Urinary bladder (tissue), 4 donors: Measurements from ENCODE around the gene ATP8A2. TPM values are rescaled to one million over a fixed set of nuclear protein-coding genes. Genes with fewer than 3 reads are reported as not detected.

ENCODE experiments used
- DNase-seq: peaks from one replicate; pipeline ENCODE4 v3.0.0-alpha.2; 2015; ENCODE audit errors: extremely low spot score
- H3K27ac ChIP-seq: one replicate; pipeline ENCODE4 v1.5.1; 2013; ENCODE audit warnings: low read depth, mild to moderate bottlenecking, moderate library complexity
- H3K36me3 ChIP-seq: one replicate; pipeline ENCODE4 v1.6.1; 2013; ENCODE audit warnings: mild to moderate bottlenecking, moderate library complexity; ENCODE audit not compliant: insufficient read depth
- H3K4me1 ChIP-seq: one replicate; pipeline ENCODE4 v1.6.1; 2013; ENCODE audit warnings: mild to moderate bottlenecking, moderate library complexity; ENCODE audit not compliant: insufficient read depth
- H3K4me3 ChIP-seq: one replicate; pipeline ENCODE4 v1.5.1; 2013; ENCODE audit warnings: low read depth, low read length
- WGBS: extraction: QIAGEN DNeasy Blood & Tissue Kit; methylation state at CpG from one replicate; pipeline ENCODE4 v1.1.7; 2013; 5-methylcytosine and 5-hydroxymethylcytosine counted together
- polyA plus RNA-seq: library from polyadenylated mRNA; stranded (reverse); fragments of 200-250 nt; gene quantifications from one replicate; pipeline ENCODE4 v1.2.3, GENCODE V29; 2013
- total RNA-seq: library from RNA; depleted of rRNA; stranded (reverse); fragments of >200 nt; gene quantifications from one replicate; pipeline ENCODE4 v1.2.3, GENCODE V29; 2014
- donor health status: healthy with polysubstance abuse.
- donor health status: healthy.

ATP8A2 gene
- total and polyA plus RNA-seq, 2 donors = 1.4 to 1.5 TPM

- WGBS = 92% methylated on average over 10 of the region's 10 CpGs
- no peaks in the 10 kb centered on the region for H3K36me3 ChIP-seq
- no peak overlapping the region for H3K4me3 ChIP-seq
- no peaks in the 10 kb centered on the region for H3K4me1 ChIP-seq
- no peak overlapping the region for H3K27ac ChIP-seq
- no peak for DNase-seq
Measured at GRCh38 chr13:25904830-25905229, 533.1 kb downstream of the ATP8A2 start.

DNA sequence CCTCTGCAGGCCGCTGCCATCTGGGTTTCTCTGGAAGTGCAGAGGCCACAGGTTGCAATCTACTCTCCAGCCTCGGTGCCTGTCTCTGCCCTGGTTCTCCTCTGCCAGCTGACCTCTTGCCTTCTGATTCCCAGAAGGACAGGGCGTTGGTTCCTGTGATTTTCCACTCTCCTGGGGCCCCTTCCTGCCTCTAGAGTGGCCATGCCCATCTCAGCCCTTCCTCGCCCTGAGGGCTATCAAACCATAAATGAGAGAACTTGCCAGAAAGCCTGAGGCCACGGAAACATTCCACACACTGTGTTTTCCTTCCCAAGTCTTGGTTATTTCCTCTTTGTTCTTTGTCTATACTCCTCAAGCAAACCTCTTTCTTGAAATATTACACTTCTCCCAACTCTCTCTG is 533.8 kb downstream of the ATP8A2 start:
- no peak overlapping the region for H3K4me3 ChIP-seq
- H3K4me1 ChIP-seq = no peaks in the 10 kb centered on the region
- H3K27ac ChIP-seq = no peak overlapping the region
- DNase-seq = no peak
- 72% methylated on average over 5 of the region's 5 CpGs for WGBS
- H3K36me3 ChIP-seq = no peaks in the 10 kb centered on the region

DNA sequence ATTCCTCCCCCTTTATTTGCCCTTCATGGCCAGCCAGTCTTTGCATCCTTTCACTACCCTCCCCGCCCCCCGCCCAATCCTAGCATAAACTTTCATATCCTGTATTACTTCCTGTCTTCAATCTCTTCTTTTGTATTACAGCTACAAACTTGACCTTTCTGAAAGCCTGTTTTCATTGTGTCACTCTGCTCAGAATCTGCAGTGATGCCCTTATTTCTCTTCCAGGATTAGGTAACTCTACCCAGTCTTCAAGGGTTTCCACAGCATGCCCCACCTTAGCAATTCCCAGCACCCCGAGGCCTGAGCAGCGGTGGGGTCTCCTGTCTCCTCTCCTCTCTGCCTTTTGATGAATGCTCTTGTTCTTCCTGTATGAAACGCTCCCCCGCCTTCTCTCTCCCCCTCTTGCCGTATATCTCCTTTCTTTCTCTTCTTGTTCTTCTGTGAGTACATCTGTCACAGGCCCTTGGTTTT is 534.5 kb downstream of the ATP8A2 start:
- Histone ChIP-seq H3K27ac (no peak overlapping the region), H3K4me3 (no peak overlapping the region), H3K36me3 (no peaks in the 10 kb centered on the region), H3K4me1 (no peaks in the 10 kb centered on the region)
- no peak for DNase-seq
- WGBS = 69% methylated on average over 7 of the region's 7 CpGs

DNA sequence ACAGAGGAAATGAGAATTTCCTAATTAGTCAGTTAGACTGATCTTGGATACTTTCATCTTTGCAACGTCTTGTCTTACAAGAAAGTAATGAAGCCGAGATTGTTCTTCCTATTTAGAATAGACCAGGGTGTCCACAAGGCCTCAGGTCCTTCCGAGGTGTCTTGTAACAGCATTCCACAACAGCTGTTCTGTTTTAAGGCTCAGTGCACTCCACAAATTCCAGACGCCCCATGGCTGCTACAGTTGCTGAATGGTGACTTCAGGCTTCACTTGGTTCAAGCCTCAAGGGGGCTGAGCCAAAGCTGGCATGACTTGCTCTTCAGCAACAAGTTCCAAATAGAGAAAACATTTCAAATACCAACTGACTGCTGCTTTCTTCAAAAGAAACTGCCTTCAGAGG is 536.6 kb downstream of the ATP8A2 start:
- WGBS = 66% methylated on average over 4 of the region's 4 CpGs
- H3K4me1 ChIP-seq = no peaks in the 10 kb centered on the region
- DNase-seq = no peak
- no peak overlapping the region for H3K4me3 ChIP-seq
- no peak overlapping the region for H3K27ac ChIP-seq
- no peaks in the 10 kb centered on the region for H3K36me3 ChIP-seq

- no peak for DNase-seq
- WGBS = 65% methylated on average over 4 of the region's 4 CpGs
- Histone ChIP-seq H3K27ac (no peak overlapping the region), H3K4me3 (no peak overlapping the region), H3K4me1 (no peaks in the 10 kb centered on the region), H3K36me3 (no peaks in the 10 kb centered on the region)
Measured at GRCh38 chr13:25910243-25910642, 538.5 kb downstream of the ATP8A2 start.

GRCh38 chr13:25910991-25911419 is 539.2 kb downstream of the ATP8A2 start:
- no peak overlapping the region for H3K4me3 ChIP-seq
- no peaks in the 10 kb centered on the region for H3K36me3 ChIP-seq
- no peaks in the 10 kb centered on the region for H3K4me1 ChIP-seq
- no peak for DNase-seq
- H3K27ac ChIP-seq = no peak overlapping the region

GRCh38 chr13:25912961-25913360 is 541.2 kb downstream of the ATP8A2 start:
- Histone ChIP-seq H3K4me3 (no peak overlapping the region), H3K36me3 (no peaks in the 10 kb centered on the region), H3K4me1 (no peaks in the 10 kb centered on the region), H3K27ac (no peak overlapping the region)
- 76% methylated on average over 4 of the region's 4 CpGs for WGBS
- no peak for DNase-seq

- H3K4me1 ChIP-seq = no peaks in the 10 kb centered on the region
- H3K4me3 ChIP-seq = no peak overlapping the region
- no peaks in the 10 kb centered on the region for H3K36me3 ChIP-seq
- DNase-seq = no peak
- no peak overlapping the region for H3K27ac ChIP-seq
- 76% methylated on average over 12 of the region's 12 CpGs for WGBS
Measured at GRCh38 chr13:25915840-25916518, 544.2 kb downstream of the ATP8A2 start.

DNA sequence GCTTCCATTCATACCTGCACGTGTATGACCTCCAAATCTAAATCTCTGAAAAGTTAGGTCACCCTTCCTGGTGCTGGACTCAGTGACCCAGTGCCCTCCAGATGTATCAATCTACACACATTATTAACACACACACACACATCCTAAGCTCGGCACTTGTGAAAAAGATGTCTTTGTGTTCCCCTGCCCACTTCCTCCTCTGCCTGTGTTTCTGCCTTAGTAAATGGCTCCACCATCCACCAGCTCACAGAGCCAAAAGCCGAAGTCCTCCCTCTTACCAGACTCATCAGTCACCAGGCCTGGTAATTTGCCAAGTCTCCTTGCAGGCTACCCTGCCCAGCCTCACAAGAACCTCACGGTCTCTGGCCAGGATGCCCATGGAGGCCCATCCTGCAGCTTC is 548.5 kb downstream of the ATP8A2 start:
- 92% methylated on average over 4 of the region's 4 CpGs for WGBS
- Histone ChIP-seq H3K36me3 (no peaks in the 10 kb centered on the region), H3K4me3 (no peak overlapping the region), H3K27ac (no peak overlapping the region), H3K4me1 (no peaks in the 10 kb centered on the region)
- no peak for DNase-seq

GRCh38 chr13:25920931-25921330 is 549.2 kb downstream of the ATP8A2 start:
- DNase-seq = no peak
- Histone ChIP-seq H3K4me3 (no peak overlapping the region), H3K4me1 (no peaks in the 10 kb centered on the region), H3K36me3 (no peaks in the 10 kb centered on the region), H3K27ac (no peak overlapping the region)
- 93% methylated on average over 4 of the region's 4 CpGs for WGBS

DNA sequence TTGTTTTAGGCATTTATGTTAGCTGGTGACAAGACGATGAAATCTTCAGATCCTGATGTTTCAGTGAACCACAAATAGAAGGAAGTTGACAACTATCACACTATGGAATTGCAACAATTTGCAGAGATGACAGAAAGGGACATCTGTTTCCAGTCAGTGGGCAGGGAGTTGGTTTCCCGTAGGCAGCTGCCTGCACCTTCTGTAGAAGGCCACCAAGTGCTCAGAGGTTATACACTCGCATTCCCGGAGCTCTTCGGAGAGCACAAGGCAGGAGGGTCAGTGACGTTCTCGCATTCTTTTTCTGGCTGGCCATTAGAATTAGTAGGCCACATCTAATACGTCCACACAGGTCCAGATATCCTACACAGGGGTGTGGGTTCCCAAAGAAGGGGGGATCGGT is 550.6 kb downstream of the ATP8A2 start:
- Histone ChIP-seq H3K36me3 (no peaks in the 10 kb centered on the region), H3K4me1 (no peaks in the 10 kb centered on the region), H3K27ac (no peak overlapping the region), H3K4me3 (no peak overlapping the region)
- WGBS = 67% methylated on average over 9 of the region's 9 CpGs
- DNase-seq = no peak

- no peak overlapping the region for H3K27ac ChIP-seq
- H3K4me1 ChIP-seq = no peaks in the 10 kb centered on the region
- H3K4me3 ChIP-seq = no peak overlapping the region
- H3K36me3 ChIP-seq = no peaks in the 10 kb centered on the region
- 57% methylated on average over 5 of the region's 5 CpGs for WGBS
- DNase-seq = no peak
Measured at GRCh38 chr13:25923217-25924085, 551.7 kb downstream of the ATP8A2 start.

- H3K4me3 ChIP-seq = no peak overlapping the region
- 62% methylated on average over 6 of the region's 6 CpGs for WGBS
- DNase-seq = no peak
Measured at GRCh38 chr13:25927363-25927762, 555.6 kb downstream of the ATP8A2 start.

DNA sequence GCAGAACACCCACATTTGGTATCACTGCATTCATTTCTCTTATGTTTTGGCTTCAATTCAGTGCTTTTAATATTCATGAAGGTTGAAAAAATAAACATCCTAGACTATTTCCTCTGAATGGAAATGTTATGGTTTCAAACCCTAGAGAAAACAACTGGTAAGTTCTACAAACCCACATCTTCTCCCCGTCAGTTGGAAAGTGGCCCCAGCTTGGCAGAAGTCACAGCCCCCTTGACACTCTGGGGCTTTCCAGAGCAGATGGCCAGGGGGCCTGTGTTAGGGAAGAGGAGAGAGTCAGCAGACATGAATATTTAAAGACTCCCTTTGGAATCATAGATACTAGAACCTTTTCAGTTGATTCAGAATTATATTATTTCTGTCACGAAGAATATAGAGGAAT is 556.2 kb downstream of the ATP8A2 start:
- Histone ChIP-seq H3K27ac (no peak overlapping the region), H3K4me1 (no peaks in the 10 kb centered on the region), H3K4me3 (no peak overlapping the region), H3K36me3 (no peaks in the 10 kb centered on the region)
- no peak for DNase-seq
- 51% methylated on average over 2 of the region's 2 CpGs for WGBS

More at GRCh38 chr13:25927363-25927762, 555.6 kb downstream of the ATP8A2 start:
- Histone ChIP-seq H3K27ac (no peak overlapping the region), H3K36me3 (no peaks in the 10 kb centered on the region), H3K4me1 (no peaks in the 10 kb centered on the region)
